ENCODE results near the gene FOXK1.

GRCh38 chr7:4738711-4739527, 56.8 kb downstream of the FOXK1 start:
- no peak for TF ChIP-seq POLR2A (IDR thresholded peaks at IDR 0.05; ENCODE audit: low read depth, low read length)
- no peak for TF ChIP-seq POLR2AphosphoS5 (IDR thresholded peaks at IDR 0.05; ENCODE audit: low read depth, low read length)
